IMR-90 (cell line): ENCODE results near the gene IQGAP2. TPM values are rescaled to one million over a fixed set of nuclear protein-coding genes. Genes with fewer than 3 reads are reported as not detected.
A peak's percentile ranks its signal among the peaks of the same experiment; 100 is the strongest.

Source experiments
- ATAC-seq: fragments of 200-7000 bp; cut with Tn5 transposase; 2 replicates; pipeline ENCODE4 v1.9.1; 2020; ENCODE audit warnings: low read depth, mild to moderate bottlenecking, moderate library complexity
- BruUV-seq: library from RNA; stranded (reverse); fragments of 400-500 nt; replicated peaks from 2 replicates; lab custom pipeline; 2021; lab: Mats Ljungman, UMichigan
- CTCF ChIA-PET: fragments of 300-600 bp; formaldehyde crosslinking; extraction: SDS; loops from one replicate; lab custom pipeline; 2021; ENCODE audit warnings: antibody characterized with exemption; lab: Yijun Ruan, JAX
- POLR2A ChIA-PET: fragments of 300-600 bp; sonication (Branson Sonifier 250); formaldehyde crosslinking; loops from one replicate; lab custom pipeline; 2022; ENCODE audit warnings: antibody characterized with exemption; ENCODE audit not compliant: unreplicated experiment; lab: Charles Lee
- DNase-seq: peaks from one replicate; pipeline ENCODE4 v3.0.0; 2013
- H2AFZ ChIP-seq: replicated peaks from 2 replicates; pipeline ENCODE3; 2013; ENCODE audit warnings: low read length, mild to moderate bottlenecking; ENCODE audit not compliant: poor library complexity
- H2AK5ac ChIP-seq: 2 replicates; pipeline ENCODE4 v1.6.1; 2013; ENCODE audit warnings: low read depth, low read length, inconsistent platforms
- H2AK9ac ChIP-seq: replicated peaks from 2 replicates; pipeline ENCODE3; 2013; ENCODE audit warnings: mild to moderate bottlenecking, low read depth, low read length, moderate library complexity; ENCODE audit not compliant: poor library complexity
- H2BK120ac ChIP-seq: 2 replicates; pipeline ENCODE4 v1.6.1; 2013; ENCODE audit warnings: low read depth, low read length, inconsistent platforms
- H2BK15ac ChIP-seq: 3 replicates; pipeline ENCODE4 v1.6.1; 2013; ENCODE audit warnings: low read depth, low read length, inconsistent platforms
- H2BK20ac ChIP-seq: 2 replicates; pipeline ENCODE4 v1.6.1; 2013; ENCODE audit warnings: low read depth, mild to moderate bottlenecking, inconsistent platforms, low read length, moderate library complexity
- H2BK5ac ChIP-seq: 2 replicates; pipeline ENCODE4 v1.6.1; 2013; ENCODE audit warnings: mild to moderate bottlenecking, low read depth, low read length, inconsistent platforms; ENCODE audit not compliant: poor library complexity, severe bottlenecking
- H3K14ac ChIP-seq: replicated peaks from 2 replicates; pipeline ENCODE4 v1.6.1; 2013; ENCODE audit warnings: low read depth, low read length, inconsistent platforms
- H3K18ac ChIP-seq: 2 replicates; pipeline ENCODE4 v1.6.1; 2013; ENCODE audit warnings: low read depth, low read length, control low read depth
- H3K23ac ChIP-seq: 2 replicates; pipeline ENCODE4 v1.6.1; 2013; ENCODE audit warnings: low read depth, low read length, inconsistent platforms
- H3K27ac ChIP-seq: 2 replicates; pipeline ENCODE4 v1.5.1; 2013; ENCODE audit warnings: mild to moderate bottlenecking, control low read depth, low read length; ENCODE audit not compliant: insufficient read depth
- H3K27me3 ChIP-seq: 2 replicates; pipeline ENCODE4 v1.6.1; 2013; ENCODE audit warnings: low read length; ENCODE audit not compliant: control insufficient read depth, insufficient read depth
- H3K36me3 ChIP-seq: 2 replicates; pipeline ENCODE4 v1.6.1; 2013; ENCODE audit warnings: low read length, mixed read lengths; ENCODE audit not compliant: control insufficient read depth, insufficient read depth
- H3K4ac ChIP-seq: 2 replicates; pipeline ENCODE4 v1.6.1; 2013; ENCODE audit warnings: low read depth, low read length, inconsistent platforms
- H3K4me1 ChIP-seq: 2 replicates; pipeline ENCODE4 v1.6.1; 2013; ENCODE audit warnings: low read length, mixed read lengths; ENCODE audit not compliant: control insufficient read depth, insufficient read depth
- H3K4me2 ChIP-seq: 2 replicates; pipeline ENCODE4 v1.6.1; 2013; ENCODE audit warnings: low read depth, mild to moderate bottlenecking, control low read depth, low read length, moderate library complexity
- H3K4me3 ChIP-seq: 2 replicates; pipeline ENCODE4 v1.5.1; 2013; ENCODE audit warnings: low read depth, mild to moderate bottlenecking, control low read depth, low read length, moderate library complexity; ENCODE audit not compliant: insufficient read depth
- H3K56ac ChIP-seq: 2 replicates; pipeline ENCODE4 v1.6.1; 2013; ENCODE audit warnings: low read length, inconsistent platforms; ENCODE audit not compliant: insufficient read depth; ENCODE audit errors: extremely low read depth
- H3K79me1 ChIP-seq, 2 experiments: 2 replicates each; pipeline ENCODE4 v1.6.1; 2013; ENCODE audit warnings: low read length in 2 of 2, inconsistent platforms in 1 of 2, low read depth in 1 of 2
- H3K9ac ChIP-seq: 2 replicates; pipeline ENCODE4 v1.6.1; 2013; ENCODE audit warnings: low read depth, low read length, control low read depth
- H3K9me1 ChIP-seq: 2 replicates; pipeline ENCODE4 v1.6.1; 2013; ENCODE audit warnings: low read length, inconsistent platforms; ENCODE audit not compliant: insufficient read depth
- H3K9me3 ChIP-seq: 2 replicates; pipeline ENCODE4 v1.6.1; 2013; ENCODE audit warnings: low read length; ENCODE audit not compliant: control insufficient read depth, insufficient read depth
- H4K20me1 ChIP-seq: 2 replicates; pipeline ENCODE4 v1.6.1; 2013; ENCODE audit warnings: low read length, inconsistent platforms; ENCODE audit not compliant: insufficient read depth
- H4K5ac ChIP-seq: 2 replicates; pipeline ENCODE4 v1.6.1; 2013; ENCODE audit warnings: mild to moderate bottlenecking, low read depth, low read length, control low read depth
- H4K8ac ChIP-seq, 2 experiments: 2 replicates each; pipeline ENCODE4 v1.6.1; 2013; ENCODE audit warnings: low read depth in 2 of 2, low read length in 2 of 2, control low read depth in 1 of 2, inconsistent platforms in 1 of 2
- H4K91ac ChIP-seq: 2 replicates; pipeline ENCODE4 v1.6.1; 2013; ENCODE audit warnings: low read depth, low read length, inconsistent platforms; ENCODE audit not compliant: insufficient read depth
- BHLHE40 ChIP-seq: fragments of 150-350 bp; IDR thresholded peaks from 2 replicates; pipeline ENCODE4 v1.6.1; 2016; ENCODE audit warnings: mild to moderate bottlenecking, low read depth, low read length
- CEBPB ChIP-seq: IDR thresholded peaks from 2 replicates; pipeline ENCODE4 v1.6.1; 2012; ENCODE audit warnings: low read depth, low read length, improper control_type of control experiment
- CHD1 ChIP-seq: IDR thresholded peaks from 2 replicates; pipeline ENCODE4 v1.6.1; 2012; ENCODE audit warnings: low read depth, low read length, improper control_type of control experiment
- ELK1 ChIP-seq: fragments of 150-350 bp; IDR thresholded peaks from 2 replicates; pipeline ENCODE4 v1.6.1; 2016; ENCODE audit warnings: low read depth, mild to moderate bottlenecking, low read length, moderate library complexity, borderline replicate concordance
- FOS ChIP-seq: fragments of 150-350 bp; IDR thresholded peaks from 2 replicates; pipeline ENCODE4 v1.6.1; 2016; ENCODE audit warnings: low read depth, low read length
- RFX5 ChIP-seq: IDR thresholded peaks from 2 replicates; pipeline ENCODE4 v1.8.0; 2012; ENCODE audit warnings: low read depth, mild to moderate bottlenecking, low read length, moderate library complexity
- dilution Hi-C: fragments of 300-500 bp; cut with HindIII; formaldehyde crosslinking; loops from one replicate; pipeline ENCODE4 v1.14.3; 2018; ENCODE audit warnings: low sequenced_read_pairs; ENCODE audit not compliant: unreplicated experiment
- in situ Hi-C: fragments of 300-500 bp; cut with MboI; formaldehyde crosslinking; loops from 3 replicates; pipeline ENCODE4 v1.14.3; 2019; ENCODE audit warnings: low sequenced_read_pairs, inconsistent platforms, mixed read lengths
- intact Hi-C: fragments of 100-400 bp; cut with micrococcal nuclease; formaldehyde crosslinking; loops from 2 replicates; pipeline ENCODE4 v1.10.0; 2022
- polyA plus RNA-seq, 3 experiments: library from polyadenylated mRNA; depleted of rRNA; stranded (reverse); fragments of >200 nt; gene quantifications; 2 replicates each; pipeline ENCODE4 v1.2.3, GENCODE V29; 2012; ENCODE audit warnings: low replicate concordance in 1 of 3
- total RNA-seq: library from RNA; depleted of rRNA; stranded (reverse); fragments of >200 nt; gene quantifications from 2 replicates; pipeline ENCODE4 v1.2.3, GENCODE V29; 2012

IQGAP2 gene
- total and polyA plus RNA-seq, 2 of the 4 experiments (the other 2 are of a cell fraction) = 0.21 to 0.36 TPM

- no peak overlapping the region for H3K4ac ChIP-seq
- dilution Hi-C loops (no loop called here), in situ Hi-C loops (no loop called here), intact Hi-C loops (no loop called here)
- H3K4me1 ChIP-seq = peaks cover 17% of the 10 kb centered on the region
- H2BK15ac ChIP-seq = no peak overlapping the region
- ChIA-PET CTCF (interaction anchor here (1.1 kb wide), 1 partner anchor 15 kb away, joined by 3 read pairs; no protein-coding TSS in a partner anchor), POLR2A (interaction anchor here (1.0 kb wide), 1 partner anchor 15 kb away, joined by 3 read pairs; no protein-coding TSS in a partner anchor)
- H3K4me2 ChIP-seq = no peak overlapping the region
- no peak overlapping the region for H3K4me3 ChIP-seq
- H3K27me3 ChIP-seq = no peaks in the 10 kb centered on the region
- H2BK120ac ChIP-seq = no peak overlapping the region
- H2AK5ac ChIP-seq = no peak overlapping the region
- H3K9me3 ChIP-seq = no peaks in the 10 kb centered on the region
- TF ChIP-seq FOS = no peak
- TF ChIP-seq BHLHE40 = no peak
- no peak for TF ChIP-seq RFX5
- no peak for TF ChIP-seq ELK1
- TF ChIP-seq CHD1 = no peak
- peak; percentile 33; the same call in 1 of the 2 replicates for TF ChIP-seq CEBPB
- no peak overlapping the region for H3K27ac ChIP-seq
- H2BK5ac ChIP-seq = no peak overlapping the region
- H3K9me1 ChIP-seq = 0 out of 2 replicates have a peak, but pooled peaks cover 4% of the 10 kb centered on the region
- H3K79me1 ChIP-seq = no peaks in the 10 kb centered on the region
- no peaks in the 10 kb centered on the region for H3K36me3 ChIP-seq
- H4K8ac ChIP-seq = peak overlapping the region in 1 of 2 experiments; percentile 37; a peak in 2 of 4 replicates
- no peak overlapping the region for H4K91ac ChIP-seq
- peak; percentile 51 for DNase-seq
- no peak overlapping the region for H3K56ac ChIP-seq
- no peak overlapping the region for H2AK9ac ChIP-seq
- no peak overlapping the region for H4K5ac ChIP-seq
- peak; percentile 15 for ATAC-seq
- no peaks in the 10 kb centered on the region for H4K20me1 ChIP-seq
- H3K9ac ChIP-seq = no peak overlapping the region
- H3K23ac ChIP-seq = no peak overlapping the region
- no TSS peak for BruUV-seq
- no peak overlapping the region for H3K14ac ChIP-seq
- H2BK20ac ChIP-seq = no peak overlapping the region
- no peak overlapping the region for H2AFZ ChIP-seq
- H3K18ac ChIP-seq = no peak overlapping the region
Measured at GRCh38 chr5:76704131-76704663, 301.1 kb downstream of the IQGAP2 start.
